Left colon (tissue), 2 donors: ENCODE data around the gene SLC45A3. TPM values are rescaled to one million over a fixed set of nuclear protein-coding genes. Genes with fewer than 3 reads are reported as not detected.

Experiments
- ATAC-seq: fragments of 200-7000 bp; cut with Tn5 transposase; one replicate; pipeline ENCODE4 v1.9.1; 2020; ENCODE audit warnings: mild to moderate bottlenecking, moderate library complexity
- DNase-seq, 2 donors: peaks; one replicate each; pipeline ENCODE4 v3.0.0-alpha.2; 2020
- intact Hi-C, 2 donors: fragments of 100-400 bp; cut with DNase I in 1 of 2; cut with micrococcal nuclease in 1 of 2; formaldehyde crosslinking; loops; one replicate each; pipeline versions ENCODE4 v1.11.2 to v1.14.0; 2022; cut with DNase I, micrococcal nuclease
- total RNA-seq, 2 donors: library from RNA; stranded (reverse); fragmentation: NEBNext Ultra II Directional; extraction: Animal tissue kit (Norgen Biotek cat#: 25700); gene quantifications; one replicate each; pipeline ENCODE4 v1.2.1, GENCODE V29; 2021
- donor health status: DM: no; HTN: no; CAD: no.
- donor health status: DM: yes; HTN: yes; CAD: no.

SLC45A3 gene
- total RNA-seq, 2 donors from 2014 or later = 19.5 to 30.8 TPM

DNA sequence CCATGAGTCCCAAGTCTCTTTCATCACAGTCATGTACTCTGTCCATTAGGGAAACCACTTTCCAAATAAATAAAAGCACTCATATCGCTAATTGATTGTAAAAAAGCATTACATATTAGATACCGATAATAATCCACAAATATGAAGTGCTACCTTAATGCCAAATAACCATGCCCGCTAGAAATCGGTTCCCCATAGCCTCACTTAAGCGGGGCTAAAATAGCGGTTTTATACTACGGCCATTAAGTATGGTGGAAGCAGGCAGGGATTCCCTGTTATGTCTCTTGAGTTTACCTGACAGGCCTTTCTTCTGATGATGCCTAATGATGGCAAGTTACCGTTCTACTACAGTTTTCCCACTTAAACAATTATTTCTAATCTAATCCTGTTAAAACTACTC, 52.4 kb downstream of the SLC45A3 start:
- intact Hi-C loops = no loop called here
- ATAC-seq (no peak), DNase-seq (no peak)

DNA sequence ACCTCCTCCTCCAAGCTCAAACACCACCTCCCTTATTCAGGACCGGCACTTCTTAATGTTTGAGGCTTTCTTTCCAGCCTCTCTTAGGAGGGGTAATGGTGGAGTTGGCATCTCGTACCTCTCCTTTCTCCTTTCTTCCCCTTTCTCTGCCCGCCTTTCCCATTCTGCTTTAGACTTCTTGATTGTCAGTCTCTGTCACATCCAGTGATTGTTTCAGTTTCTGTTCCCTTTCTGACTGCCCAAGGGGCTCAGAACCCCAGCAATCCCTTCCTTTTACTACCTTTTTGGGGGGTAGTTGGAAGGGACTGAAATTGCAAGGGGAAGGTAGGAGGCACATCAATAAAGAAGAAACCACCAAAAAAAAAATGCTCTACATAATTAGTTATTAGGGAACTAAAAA, 54.1 kb downstream of the SLC45A3 start:
- DNase-seq (no peak), ATAC-seq (no peak)
- intact Hi-C loops = no loop called here

DNA sequence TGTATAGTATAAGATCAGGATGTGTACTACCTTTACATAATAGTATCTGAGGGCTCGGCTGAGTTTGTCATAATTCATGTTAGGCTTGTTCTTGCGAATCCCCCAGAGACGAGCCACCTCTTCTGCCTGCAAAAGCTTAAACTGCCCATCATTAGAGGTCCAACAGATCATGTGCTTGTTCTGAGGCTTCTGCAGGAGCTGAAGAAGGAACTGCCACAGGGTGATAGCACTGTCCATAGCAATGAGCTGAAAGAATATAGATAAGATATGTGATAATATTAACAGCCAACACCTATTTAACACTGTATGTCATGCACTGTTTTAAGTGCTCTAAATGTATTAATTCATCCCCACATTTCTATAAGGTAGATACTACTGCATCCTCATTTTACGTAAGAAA, 56.7 kb downstream of the SLC45A3 start:
- intact Hi-C loops = no loop called here
- DNase-seq (no peak), ATAC-seq (no peak)

DNA sequence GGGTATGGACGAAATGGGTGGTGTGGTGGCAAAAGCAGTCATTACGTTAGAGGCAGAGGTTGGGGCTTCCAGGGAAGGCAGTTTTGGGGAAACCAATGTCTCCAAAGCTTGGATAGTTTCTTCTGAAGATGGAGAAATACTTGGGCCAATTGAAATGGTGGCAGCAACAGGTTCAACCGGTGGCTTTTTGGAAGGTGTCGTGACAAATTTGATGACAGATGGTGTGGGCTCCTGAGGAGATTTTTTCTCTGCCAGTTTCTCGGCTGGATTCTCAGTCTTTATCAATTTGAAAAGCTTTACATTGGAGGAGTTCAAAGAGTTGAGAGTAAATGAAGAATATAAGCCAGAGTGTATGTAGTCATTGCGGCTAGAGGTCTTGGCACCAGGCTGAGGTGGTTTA, 60.0 kb downstream of the SLC45A3 start:
- DNase-seq = no peak
- ATAC-seq = no peak
- intact Hi-C loops = no loop called here

DNA sequence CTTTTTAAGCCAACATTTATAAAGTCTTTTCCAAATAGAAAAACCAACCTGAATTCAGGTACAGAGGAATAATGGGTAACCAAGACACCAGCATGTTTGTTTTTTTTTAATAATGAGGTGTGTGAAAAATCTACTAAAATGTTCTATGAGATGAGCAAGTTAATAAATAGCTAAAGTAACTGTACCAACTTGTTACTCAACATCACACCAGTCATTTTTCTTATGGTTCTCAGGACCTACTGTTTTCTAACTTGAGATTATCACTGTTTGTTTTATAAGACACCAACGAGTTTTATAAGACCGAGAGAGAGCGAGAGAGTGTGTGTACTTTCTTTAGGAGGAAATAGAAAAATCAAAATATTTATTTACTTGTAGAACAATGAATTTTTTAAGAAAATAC, 60.9 kb downstream of the SLC45A3 start:
- ATAC-seq (peak; percentile 47), DNase-seq (no peak)
- intact Hi-C loops = no loop called here

DNA sequence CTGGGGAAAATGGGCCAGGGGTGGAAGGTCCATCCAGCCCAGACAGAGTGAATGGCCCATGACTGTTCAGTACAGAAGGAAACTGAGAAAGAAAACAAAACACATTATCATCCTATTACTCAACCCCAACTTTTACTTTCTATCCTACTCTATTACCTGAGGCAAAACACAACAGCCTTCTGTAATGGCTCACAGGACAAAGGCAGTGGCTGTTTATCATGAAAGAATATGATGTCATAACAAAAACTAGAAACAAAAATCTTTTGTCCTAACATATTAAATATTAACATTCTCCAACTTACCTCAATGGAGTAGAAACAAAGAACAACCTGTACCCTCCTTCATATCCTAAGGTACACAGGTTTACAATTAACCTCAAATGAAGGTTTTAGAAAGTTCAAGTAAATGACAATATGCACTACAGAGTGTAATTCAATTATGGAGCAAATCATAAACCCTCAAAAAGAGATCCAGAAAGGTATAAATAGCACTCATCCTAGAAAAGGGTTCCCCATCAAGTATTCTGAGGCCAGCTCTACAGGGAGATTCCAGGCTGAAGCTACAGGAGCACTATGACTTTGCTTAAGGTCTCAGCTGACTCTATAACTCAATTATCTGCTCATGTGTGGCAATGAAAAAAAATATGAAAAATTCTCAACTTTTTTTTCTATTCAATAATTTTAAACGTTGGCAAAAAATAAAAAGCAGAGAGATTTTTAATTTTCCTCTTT, 63.6 kb downstream of the SLC45A3 start:
- DNase-seq = no peak
- ATAC-seq = peak; percentile 74

DNA sequence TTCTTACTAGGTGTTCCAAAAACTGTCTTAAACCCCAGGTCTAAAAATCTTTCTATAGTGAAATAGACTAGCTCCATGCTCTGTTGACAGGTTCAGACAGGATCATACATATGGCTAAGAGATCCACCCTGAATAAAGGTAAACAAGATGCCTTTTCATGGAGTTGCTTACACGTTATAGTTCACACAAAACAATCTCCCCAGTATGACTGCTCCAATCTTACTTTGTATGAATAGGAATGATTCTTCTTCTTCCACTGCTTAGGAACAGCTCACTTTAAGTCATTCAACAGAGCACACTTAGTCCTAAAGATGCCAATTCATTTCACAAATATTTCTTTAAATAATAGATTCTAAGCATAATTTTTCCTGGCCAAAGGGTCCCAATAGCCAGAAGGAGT, 64.5 kb downstream of the SLC45A3 start:
- no peak for DNase-seq
- intact Hi-C loops = no loop called here
- ATAC-seq = no peak

More for the DNA sequence above, 63.6 kb downstream of the SLC45A3 start:
- intact Hi-C loops = no loop called here

DNA sequence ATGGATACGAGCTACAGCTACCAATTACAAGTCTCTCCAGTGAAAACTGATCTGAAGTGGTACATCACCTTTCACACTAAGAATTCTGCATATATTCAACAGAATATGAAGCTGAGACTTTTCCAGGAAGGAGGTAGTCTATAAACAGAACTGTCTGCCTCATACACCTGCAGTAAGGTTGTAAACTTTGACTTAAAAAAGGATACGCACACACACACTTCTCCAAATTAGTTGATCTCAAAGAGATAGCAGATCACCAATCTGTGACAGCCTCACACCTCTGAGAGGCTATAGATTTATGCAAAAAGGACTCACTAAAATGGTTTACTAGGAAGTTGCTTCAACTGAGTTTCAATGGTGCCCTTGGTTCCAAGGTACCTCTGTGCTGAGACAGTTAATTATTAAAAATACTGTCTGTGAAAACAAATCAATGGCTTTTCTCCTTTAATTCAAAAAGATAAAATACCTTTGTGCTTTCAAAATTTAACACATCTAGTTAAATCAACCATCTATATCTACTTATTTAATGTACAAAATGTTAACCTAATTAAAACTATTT, 66.4 kb downstream of the SLC45A3 start:
- no peak for DNase-seq
- intact Hi-C loops = no loop called here
- ATAC-seq = no peak

DNA sequence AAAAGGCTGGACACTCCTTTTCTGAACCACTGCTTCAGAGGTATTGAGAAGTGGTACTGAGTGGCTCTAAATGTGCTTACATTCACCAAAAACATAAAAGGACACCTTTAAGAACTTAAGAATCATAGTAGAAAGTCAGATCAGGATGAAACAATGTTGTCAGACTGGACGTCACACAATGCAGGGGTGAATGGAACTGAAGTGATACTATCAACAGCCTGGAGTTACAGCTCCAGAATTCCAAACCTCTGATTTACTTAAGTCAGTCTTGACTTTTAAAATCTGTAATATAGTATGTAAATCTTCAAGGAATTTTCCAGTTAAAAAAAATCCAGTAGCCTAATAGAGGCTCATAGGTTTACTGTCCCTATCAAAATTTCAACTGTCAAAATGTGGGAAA, 67.8 kb downstream of the SLC45A3 start:
- intact Hi-C loops = no loop called here
- DNase-seq (no peak), ATAC-seq (no peak)

DNA sequence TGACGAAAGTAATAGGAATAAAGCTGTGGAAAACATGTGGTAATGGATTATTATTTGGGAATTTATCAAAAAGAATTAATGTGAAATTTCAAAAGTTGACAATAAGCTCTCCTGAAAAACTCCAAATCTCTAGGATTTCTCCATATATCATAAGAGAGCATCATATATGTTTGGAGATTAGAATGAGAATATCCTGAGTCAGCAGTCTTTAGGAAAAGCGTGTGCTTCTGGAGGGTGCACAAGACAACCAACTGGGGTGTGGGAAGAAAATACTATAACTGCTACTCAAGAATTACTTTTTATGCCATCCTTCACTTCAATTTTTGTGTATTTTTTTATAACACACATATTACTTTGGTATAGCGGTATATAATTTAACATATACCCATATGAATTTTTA, 68.2 kb downstream of the SLC45A3 start:
- DNase-seq (no peak), ATAC-seq (no peak)
- intact Hi-C loops = no loop called here

DNA sequence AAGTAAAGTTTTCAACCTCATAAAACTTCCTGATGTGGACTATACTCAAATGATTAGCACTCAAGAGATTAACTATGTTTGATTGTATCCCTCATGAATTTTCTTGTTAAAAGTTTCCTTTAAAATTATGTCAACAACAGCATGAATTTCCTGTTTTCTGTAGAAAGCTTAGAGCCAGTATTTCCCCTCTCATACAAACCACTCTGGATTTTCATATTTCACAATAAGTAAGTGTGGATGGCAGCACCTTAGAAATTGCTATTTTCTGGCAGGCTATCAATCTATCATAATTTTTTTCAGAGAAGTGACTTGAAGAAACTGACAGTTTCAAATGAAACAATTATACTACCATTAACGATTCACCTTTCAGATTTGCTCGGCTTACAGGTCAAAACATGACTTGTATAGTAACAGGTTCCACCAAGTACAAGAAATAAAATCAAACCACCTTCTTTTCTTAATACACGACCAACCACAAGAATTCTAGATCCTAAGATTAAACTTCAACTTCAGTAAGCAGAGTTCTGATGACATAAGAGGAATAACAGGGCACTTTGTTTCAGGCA, 69.3 kb downstream of the SLC45A3 start:
- no peak for DNase-seq
- ATAC-seq = no peak
- intact Hi-C loops = no loop called here

DNA sequence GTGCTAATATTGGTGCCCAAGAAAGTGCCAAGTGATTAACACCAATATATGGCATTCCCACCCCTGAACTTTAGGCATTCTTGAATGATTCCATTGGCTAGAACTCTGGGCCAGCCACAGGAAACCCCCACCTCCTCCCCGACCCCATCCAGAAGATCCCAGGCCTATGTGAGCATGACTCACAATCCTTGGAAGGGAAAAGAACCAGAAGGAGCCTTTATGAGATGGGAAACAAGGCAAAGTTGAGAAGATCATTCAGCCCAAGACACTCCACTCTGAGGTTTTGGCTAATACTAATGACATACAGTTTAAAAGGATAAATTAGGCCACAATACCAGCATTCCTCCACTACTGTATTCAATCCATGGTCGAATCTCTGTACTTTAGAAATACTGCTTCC, 70.3 kb downstream of the SLC45A3 start:
- intact Hi-C loops = no loop called here
- DNase-seq (no peak), ATAC-seq (no peak)

Other genes with a start within 250 kb of the SLC45A3 start
- under 1 TPM; 0.14 to 0.34 TPM for gene BLACAT1, start 224.5 kb downstream of the SLC45A3 start, total RNA-seq
- gene CDK18, start 175.8 kb downstream of the SLC45A3 start, total RNA-seq = 10 to 100 TPM; 32.6 to 39.2 TPM
- gene ELK4, start 48.5 kb downstream of the SLC45A3 start, total RNA-seq = 10 to 100 TPM; 37.4 to 39.5 TPM
- gene NUCKS1, start 69.7 kb upstream of the SLC45A3 start, total RNA-seq = 10 to 100 TPM; 74.6 to 78.1 TPM
- gene RAB29, start 95.0 kb upstream of the SLC45A3 start, total RNA-seq = 1 to 10 TPM; 7.3 to 8.0 TPM
- gene SLC41A1, start 132.7 kb upstream of the SLC45A3 start, total RNA-seq = 1 to 10 TPM; 4.4 to 4.9 TPM
- under 1 TPM in 1 of 2 donors, not detected in 1; 0.17 TPM for gene PM20D1, start 169.6 kb upstream of the SLC45A3 start, total RNA-seq